Activated CD8-positive, alpha-beta memory T cell treated with anti-CD3 and anti-CD28 coated beads, Interleukin-2, amount 50 U/mL, for 48 hours (primary cell): ENCODE measurements around the gene CER1.

Experiments
- DNase-seq: peaks from one replicate; pipeline ENCODE4 v3.0.0-alpha.2; 2020

CER1 gene, protein sequence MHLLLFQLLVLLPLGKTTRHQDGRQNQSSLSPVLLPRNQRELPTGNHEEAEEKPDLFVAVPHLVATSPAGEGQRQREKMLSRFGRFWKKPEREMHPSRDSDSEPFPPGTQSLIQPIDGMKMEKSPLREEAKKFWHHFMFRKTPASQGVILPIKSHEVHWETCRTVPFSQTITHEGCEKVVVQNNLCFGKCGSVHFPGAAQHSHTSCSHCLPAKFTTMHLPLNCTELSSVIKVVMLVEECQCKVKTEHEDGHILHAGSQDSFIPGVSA

DNA sequence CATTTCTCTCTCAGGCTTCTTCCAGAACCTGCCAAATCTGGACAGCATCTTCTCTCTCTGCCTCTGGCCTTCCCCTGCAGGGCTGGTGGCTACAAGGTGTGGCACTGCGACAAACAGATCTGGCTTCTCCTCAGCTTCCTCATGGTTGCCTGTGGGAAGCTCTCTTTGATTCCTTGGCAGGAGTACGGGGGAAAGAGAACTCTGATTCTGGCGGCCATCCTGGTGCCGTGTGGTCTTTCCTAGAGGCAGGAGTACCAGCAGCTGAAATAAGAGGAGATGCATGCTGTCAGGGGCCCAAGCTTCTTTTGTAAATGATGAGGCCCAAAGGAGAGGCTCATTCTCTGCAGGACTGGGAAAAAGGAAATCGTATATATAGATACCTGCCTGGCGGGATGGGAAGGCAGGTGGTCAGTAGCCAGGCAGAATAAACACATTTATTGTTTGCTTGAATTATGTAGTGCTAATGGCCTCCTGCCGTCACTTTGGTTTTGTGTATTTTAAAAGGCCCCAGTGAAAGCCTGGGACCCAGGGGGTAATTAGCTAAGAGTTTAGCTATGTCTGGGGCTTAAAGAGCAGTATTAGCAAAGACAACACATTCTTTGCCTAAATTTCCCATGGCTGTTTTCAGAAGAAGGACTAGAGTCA lies at the start of gene CER1:
Gene CER1 (minus strand): TSS at position 343 of the 645 bp plus-strand sequence. CDS start 61 bp downstream, at position 282.
- no peak for DNase-seq

DNA sequence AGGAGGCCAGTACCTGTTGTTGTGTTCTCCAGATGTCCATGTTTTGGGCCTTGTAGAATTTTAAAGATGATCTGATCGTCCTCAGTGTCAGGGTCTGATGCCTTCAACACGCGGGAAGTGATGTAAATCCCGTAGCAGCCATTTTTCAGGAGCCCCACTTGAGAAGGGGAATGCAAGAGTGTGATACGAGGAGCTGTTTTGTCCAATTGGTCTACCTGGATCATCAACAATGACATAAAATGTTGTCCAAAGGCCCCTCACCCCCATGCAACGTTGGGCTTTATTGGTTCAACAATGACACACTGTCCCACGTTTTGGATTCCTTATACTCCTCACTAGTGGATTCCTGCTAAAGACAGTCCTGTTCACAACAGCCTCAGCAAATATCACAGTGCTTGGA lies 48.1 kb upstream of the CER1 start:
- DNase-seq, result no peak

DNA sequence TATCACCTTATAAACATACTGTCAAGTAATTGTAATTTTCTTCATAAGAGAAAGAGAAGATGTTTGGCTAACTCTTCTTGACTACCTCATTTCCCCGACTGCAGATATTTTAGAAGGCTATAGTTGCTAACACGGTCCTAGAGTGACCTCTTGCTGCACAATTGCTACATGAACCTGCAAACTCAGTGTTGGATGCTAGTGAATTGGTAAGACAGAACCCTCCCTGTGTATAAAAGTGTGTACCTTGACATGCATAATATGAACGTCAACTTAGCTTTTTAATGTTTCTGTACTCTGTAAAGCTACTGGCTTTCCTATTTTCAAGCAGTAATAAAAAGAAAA lies 46.7 kb upstream of the CER1 start:
- no peak for DNase-seq

GRCh38 chr9:14768405-14769229 lies 46.1 kb upstream of the CER1 start:
- DNase-seq, result no peak

- DNase-seq, result no peak
Measured at GRCh38 chr9:14766299-14766698, 43.8 kb upstream of the CER1 start.

DNA sequence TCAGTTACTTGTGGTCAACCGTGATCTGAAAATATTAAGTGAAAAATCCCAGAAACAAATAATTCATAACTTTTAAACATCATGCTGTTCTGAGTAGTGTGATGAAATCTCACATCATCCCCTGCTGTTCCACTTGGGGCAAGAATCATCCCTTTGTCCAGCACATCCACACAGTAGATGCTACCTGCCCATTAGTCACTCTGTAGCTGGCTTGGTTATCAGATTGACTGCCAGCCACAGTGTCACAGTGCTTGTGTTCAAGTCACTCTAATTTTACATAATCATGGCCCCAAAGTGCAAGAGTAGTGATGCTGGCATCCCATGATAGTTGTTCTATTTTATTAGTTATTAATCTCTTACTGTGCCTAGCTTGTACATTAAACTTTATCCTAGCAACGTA lies 39.1 kb upstream of the CER1 start:
- no peak for DNase-seq

GRCh38 chr9:14760060-14760459 lies 37.5 kb upstream of the CER1 start:
- no peak for DNase-seq

DNA sequence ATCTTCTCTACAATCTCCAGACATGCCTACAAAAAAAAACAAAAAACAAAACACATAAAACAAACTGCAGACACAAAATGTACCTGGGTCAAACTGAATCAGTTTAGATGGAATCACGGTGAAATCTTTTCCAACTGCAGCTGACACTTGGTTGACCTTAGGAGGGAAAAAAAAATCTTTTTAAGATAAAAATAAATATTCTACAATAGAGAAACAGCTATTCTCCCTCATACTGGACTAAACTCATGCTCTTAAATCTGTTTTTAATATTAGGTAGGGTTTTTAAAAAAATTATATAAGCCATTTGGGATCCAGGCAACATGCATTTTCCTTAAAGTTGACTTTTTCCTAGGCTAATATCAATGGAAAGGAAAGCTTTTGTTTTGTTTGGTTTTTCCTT lies 33.8 kb upstream of the CER1 start:
- no peak for DNase-seq

DNA sequence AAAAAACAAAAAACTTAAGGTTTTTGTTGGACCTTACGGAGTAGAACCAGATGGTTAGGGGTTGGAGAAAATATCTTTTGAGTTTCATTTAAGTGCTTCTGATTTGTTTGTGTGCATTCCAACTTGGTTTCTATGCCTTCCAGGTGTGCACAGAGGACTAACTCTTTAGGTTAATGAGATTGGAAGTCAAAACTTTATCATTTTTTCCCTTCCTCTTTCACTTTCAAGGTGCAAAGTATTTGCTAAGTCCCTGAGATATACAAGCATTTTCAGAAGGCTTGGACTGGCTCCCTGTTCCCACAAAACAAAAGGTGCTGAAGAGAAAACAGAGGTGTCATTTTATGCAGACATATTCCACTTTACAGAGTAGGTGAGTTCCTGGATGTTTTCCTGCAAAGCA lies 30.3 kb upstream of the CER1 start:
- no peak for DNase-seq

DNA sequence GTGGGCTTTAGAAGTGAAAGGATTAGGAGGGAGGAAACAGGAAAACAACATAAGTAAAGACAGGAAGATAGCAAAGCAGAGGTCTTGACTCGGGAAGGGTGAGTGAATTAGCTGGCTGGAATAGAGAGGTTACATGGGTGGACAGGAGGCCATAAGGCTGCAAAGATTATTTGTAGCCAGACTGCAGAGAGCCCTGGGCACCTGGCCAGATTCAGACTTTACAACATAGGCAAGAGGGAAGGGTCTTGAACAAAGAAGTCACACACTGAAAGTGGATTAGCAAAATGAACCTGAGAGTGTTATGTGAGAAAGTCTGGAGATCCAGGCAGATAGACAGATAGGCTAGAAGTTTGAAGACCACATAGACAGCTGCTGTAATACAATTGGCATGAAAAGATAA lies 29.7 kb upstream of the CER1 start:
- no peak for DNase-seq

GRCh38 chr9:14750821-14751220 lies 28.3 kb upstream of the CER1 start:
- DNase-seq, result no peak

- DNase-seq, result no peak
Measured at GRCh38 chr9:14749741-14750211, 27.2 kb upstream of the CER1 start.

GRCh38 chr9:14748373-14748772 lies 25.8 kb upstream of the CER1 start:
- DNase-seq, result no peak

DNA sequence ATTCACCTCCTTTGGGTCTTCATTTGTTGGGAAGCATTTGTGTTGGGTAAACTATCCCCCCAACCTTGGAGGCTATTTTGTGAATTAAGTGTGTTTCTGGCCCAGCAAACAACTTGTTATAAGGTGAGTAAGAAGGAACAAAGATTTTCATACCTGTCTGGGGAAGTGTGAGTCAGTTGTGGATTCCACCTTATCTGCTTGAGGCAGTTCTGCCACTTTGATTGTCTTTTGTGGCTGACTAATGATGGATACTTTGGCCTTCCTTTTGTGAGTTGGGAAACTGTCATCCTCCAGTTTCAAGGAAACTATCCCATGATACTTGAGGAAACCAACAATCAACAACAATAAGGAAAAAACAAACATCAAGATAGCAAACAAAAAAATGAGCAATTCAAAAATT lies 24.6 kb upstream of the CER1 start:
- no peak for DNase-seq

DNA sequence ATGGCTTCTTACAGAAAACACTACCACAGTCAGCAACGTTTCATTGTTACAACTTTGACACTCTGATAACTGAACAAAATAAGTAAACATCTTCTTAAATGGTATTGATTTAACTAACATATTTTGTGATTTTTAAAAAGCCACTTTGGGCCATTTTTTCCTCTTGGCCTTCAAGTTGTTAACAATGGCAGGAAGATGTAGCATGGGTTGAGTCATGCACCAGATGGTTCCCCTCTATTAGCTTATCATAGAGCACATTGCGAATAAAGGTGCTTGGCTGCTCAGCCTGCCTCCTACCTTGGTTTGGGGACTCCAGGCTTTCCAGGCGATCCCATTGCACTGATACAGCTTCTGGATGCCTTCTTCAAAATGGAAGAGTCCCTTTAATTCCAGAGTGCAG lies 24.1 kb upstream of the CER1 start:
- DNase-seq, result no peak

DNA sequence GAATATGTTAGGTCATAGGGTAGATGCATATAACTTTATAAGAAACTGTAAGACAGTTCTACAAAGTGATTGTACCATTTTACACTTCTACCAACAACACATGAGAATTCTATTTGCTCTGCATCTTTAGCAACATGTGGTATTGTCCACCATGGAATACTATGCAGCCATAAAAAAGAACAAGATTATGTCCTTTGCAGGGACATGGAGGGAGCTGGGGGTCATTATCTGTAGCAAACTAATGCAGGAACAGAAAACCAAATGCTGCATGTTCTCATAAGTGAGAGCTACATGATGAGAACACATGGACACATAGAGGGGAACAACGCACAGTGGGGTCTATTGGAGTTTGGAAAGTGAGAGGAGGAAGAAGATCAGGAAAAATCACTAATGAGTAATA lies 22.2 kb upstream of the CER1 start:
- no peak for DNase-seq

DNA sequence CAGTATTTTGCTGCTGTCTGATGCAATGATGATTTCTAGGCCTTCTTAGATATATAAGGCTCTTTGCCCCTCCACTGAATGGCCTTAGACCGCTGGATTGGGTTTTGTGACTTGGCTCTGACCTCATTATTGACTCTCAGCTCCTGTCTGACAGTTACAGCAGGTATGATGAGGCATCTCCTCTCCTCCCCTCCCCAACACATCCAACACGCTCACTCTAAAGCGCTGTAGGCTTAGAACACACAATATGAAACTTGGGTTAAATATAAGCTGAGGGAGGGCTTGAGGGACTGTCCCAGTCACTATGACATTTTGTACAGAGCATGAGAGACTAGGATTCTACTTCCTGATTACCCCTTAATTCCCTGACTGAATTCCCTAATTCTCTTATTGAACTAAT lies 18.8 kb upstream of the CER1 start:
- no peak for DNase-seq

DNA sequence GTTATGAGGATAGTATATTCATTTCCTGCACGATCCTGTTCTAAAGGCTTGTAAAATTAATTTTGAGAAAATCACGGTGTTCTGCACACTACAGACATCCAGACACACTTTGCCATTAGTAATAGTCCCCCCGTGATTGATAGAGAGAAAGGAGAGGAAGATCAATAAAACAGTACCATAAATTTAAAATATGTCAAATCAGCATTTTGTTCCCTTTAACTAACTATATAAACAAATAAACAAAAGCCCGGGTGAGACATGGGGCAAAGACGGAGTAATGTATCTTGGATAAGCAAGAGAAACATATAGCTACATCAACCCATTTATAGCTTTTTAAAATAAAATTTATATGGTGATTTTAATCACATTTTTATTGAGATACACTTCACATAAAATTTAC lies 10.6 kb upstream of the CER1 start:
- DNase-seq, result no peak

- DNase-seq, result no peak
Measured at GRCh38 chr9:14731294-14731981, 8.9 kb upstream of the CER1 start.

DNA sequence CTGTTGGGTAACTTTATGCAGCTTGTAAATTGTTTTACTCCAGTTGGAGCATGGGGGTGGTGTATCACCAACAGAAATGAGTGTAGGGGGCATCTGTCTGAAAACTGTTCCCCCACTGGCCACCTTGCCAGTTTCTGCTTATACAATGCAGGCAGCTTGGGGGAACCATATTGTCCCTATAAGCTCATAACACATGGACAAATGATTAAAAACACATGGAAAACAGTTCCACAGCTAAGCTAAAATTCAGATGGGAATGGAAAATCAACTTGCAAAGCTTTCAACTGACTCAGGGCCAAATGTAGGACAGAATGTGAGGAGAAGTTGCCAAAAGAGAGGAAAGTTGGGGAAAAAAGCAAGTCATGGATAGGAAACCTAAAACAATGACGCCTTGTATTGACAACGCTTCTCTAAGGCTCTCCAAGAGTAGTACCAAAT lies 7.9 kb upstream of the CER1 start:
- DNase-seq, result no peak

DNA sequence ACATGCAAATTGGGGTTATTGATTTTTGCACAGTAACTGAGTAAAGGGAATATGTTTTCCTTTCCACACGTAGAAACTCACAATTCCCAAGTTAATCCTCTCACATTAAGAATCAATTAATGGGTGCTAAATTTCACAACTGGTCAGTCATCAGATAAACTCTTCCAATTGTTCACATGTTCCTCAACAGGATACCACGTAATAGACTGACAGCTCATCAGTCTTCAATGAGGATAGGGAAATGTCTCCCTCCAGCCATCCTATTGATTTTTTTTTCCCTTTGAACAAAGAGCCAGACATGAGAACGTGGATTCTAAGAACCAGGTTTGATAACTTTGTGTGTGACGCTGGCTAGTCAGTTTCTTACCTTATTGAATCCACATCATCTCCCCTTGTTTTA lies 768 bp upstream of the CER1 start:
- no peak for DNase-seq

GRCh38 chr9:14719231-14719923 lies 3.2 kb downstream of the CER1 start:
- no peak for DNase-seq

DNA sequence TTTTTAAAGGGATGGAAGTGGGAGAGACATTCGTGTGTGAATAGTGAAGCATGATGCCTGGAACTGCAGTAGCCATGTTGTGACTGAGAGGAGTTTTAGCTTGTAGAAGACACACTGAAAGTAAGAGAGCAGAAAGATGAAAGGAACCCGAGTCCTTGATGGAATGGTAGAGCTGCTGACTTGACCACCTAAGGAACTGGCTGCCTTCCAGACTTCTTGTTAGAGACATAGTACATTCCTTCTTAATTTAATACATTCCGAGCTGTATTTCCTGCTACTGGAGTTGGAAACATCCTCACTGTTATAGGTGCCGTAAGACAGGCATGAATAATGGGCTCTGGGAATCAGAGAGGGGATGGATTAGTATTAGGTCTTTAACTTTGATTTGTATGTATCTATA lies 7.4 kb downstream of the CER1 start:
- no peak for DNase-seq
